HEK293 (cell line): ENCODE results near the gene NAT16.

Source experiments
- CTCF ChIA-PET: fragments of 350-600 bp; formaldehyde crosslinking; extraction: SDS; loops from one replicate; lab custom pipeline; 2021; ENCODE audit warnings: antibody characterized with exemption; lab: Yijun Ruan, JAX
- POLR2A ChIA-PET: fragments of 300-600 bp; formaldehyde crosslinking; extraction: SDS; loops from one replicate; lab custom pipeline; 2020; ENCODE audit warnings: antibody characterized with exemption, inconsistent platforms; lab: Yijun Ruan, JAX
- H3K27ac ChIP-seq: fragments of 200-500 bp; sonication (Bioruptor generic); 2 replicates; pipeline ENCODE4 v1.5.1; 2014; ENCODE audit warnings: low read depth, low read length, control low read depth, inconsistent platforms; ENCODE audit errors: extremely low read depth
- H3K36me3 ChIP-seq, 2 experiments: fragments of 200-500 bp in 1 of 2; sonication (Bioruptor generic) in 1 of 2; 1 replicate in 1 of 2; 2 replicates in 1 of 2; pipeline ENCODE4 v1.5.1; 2014 to 2017; ENCODE audit warnings: inconsistent platforms in 2 of 2, low read length in 2 of 2; ENCODE audit not compliant: control insufficient read depth in 2 of 2, insufficient read depth in 1 of 2
- H3K4me1 ChIP-seq: fragments of 200-500 bp; sonication (Bioruptor generic); 2 replicates; pipeline ENCODE4 v1.5.1; 2014; ENCODE audit warnings: mild to moderate bottlenecking, low read length, inconsistent platforms; ENCODE audit not compliant: control insufficient read depth, insufficient read depth
- H3K4me3 ChIP-seq: 2 replicates; pipeline ENCODE4 v1.5.1; 2011; ENCODE audit warnings: low read depth, mild to moderate bottlenecking, control low read depth, low read length, moderate library complexity
- H3K9me3 ChIP-seq: fragments of 200-500 bp; sonication (Bioruptor generic); 2 replicates; pipeline ENCODE4 v1.5.1; 2014; ENCODE audit warnings: low read depth, low read length, inconsistent platforms; ENCODE audit not compliant: control insufficient read depth, insufficient read depth
- EGR2 ChIP-seq: fragments of 450-650 bp; formaldehyde crosslinking; IDR thresholded peaks from 2 replicates; pipeline ENCODE4 v1.5.1; 2016; ENCODE audit warnings: low read depth, missing biosample characterization, missing genetic modification characterization
- GFI1B ChIP-seq: fragments of 450-650 bp; formaldehyde crosslinking; IDR thresholded peaks from 2 replicates; pipeline ENCODE4 v1.5.1; 2016; ENCODE audit warnings: missing biosample characterization, missing genetic modification characterization
- GLIS2 ChIP-seq: fragments of 450-650 bp; formaldehyde crosslinking; IDR thresholded peaks from 2 replicates; pipeline ENCODE4 v1.5.1; 2016; ENCODE audit warnings: missing biosample characterization, missing genetic modification characterization
- KLF7 ChIP-seq: fragments of 450-650 bp; formaldehyde crosslinking; IDR thresholded peaks from 2 replicates; pipeline ENCODE4 v1.5.1; 2016; ENCODE audit warnings: missing biosample characterization, missing genetic modification characterization, borderline replicate concordance
- KLF9 ChIP-seq: fragments of 450-650 bp; formaldehyde crosslinking; IDR thresholded peaks from 2 replicates; pipeline ENCODE4 v1.5.1; 2016; ENCODE audit warnings: missing biosample characterization, missing genetic modification characterization, low read depth
- MZF1 ChIP-seq: fragments of 450-650 bp; formaldehyde crosslinking; IDR thresholded peaks from 2 replicates; pipeline ENCODE4 v1.5.1; 2017; ENCODE audit warnings: missing biosample characterization, missing genetic modification characterization, borderline replicate concordance
- SCRT1 ChIP-seq: fragments of 450-650 bp; formaldehyde crosslinking; IDR thresholded peaks from 2 replicates; pipeline ENCODE4 v1.5.1; 2016; ENCODE audit warnings: missing biosample characterization, missing genetic modification characterization, borderline replicate concordance
- ZBTB1 ChIP-seq: fragments of 450-650 bp; formaldehyde crosslinking; IDR thresholded peaks from 2 replicates; pipeline ENCODE4 v1.5.1; 2016; ENCODE audit warnings: missing biosample characterization, missing genetic modification characterization
- ZBTB7A ChIP-seq: fragments of 450-650 bp; formaldehyde crosslinking; IDR thresholded peaks from 2 replicates; pipeline ENCODE4 v1.5.1; 2016; ENCODE audit warnings: low read depth, missing biosample characterization, missing genetic modification characterization
- ZIC2 ChIP-seq: fragments of 450-650 bp; formaldehyde crosslinking; IDR thresholded peaks from 2 replicates; pipeline ENCODE4 v1.5.1; 2016; ENCODE audit warnings: missing biosample characterization, missing genetic modification characterization
- ZNF10 ChIP-seq: fragments of 450-650 bp; formaldehyde crosslinking; IDR thresholded peaks from 2 replicates; pipeline ENCODE4 v1.5.1; 2017; ENCODE audit warnings: missing biosample characterization, missing genetic modification characterization
- ZNF138 ChIP-seq: fragments of 450-650 bp; formaldehyde crosslinking; IDR thresholded peaks from 2 replicates; pipeline ENCODE4 v1.5.1; 2016; ENCODE audit warnings: missing biosample characterization, missing genetic modification characterization, borderline replicate concordance
- ZNF214 ChIP-seq: fragments of 450-650 bp; formaldehyde crosslinking; IDR thresholded peaks from 2 replicates; pipeline ENCODE4 v1.5.1; 2017; ENCODE audit warnings: missing biosample characterization, mild to moderate bottlenecking, missing genetic modification characterization, borderline replicate concordance
- ZNF311 ChIP-seq: fragments of 450-650 bp; formaldehyde crosslinking; IDR thresholded peaks from 2 replicates; pipeline ENCODE4 v1.5.1; 2017; ENCODE audit warnings: missing biosample characterization, missing genetic modification characterization, borderline replicate concordance
- ZNF335 ChIP-seq: fragments of 450-650 bp; formaldehyde crosslinking; conservative IDR thresholded peaks from 2 replicates; pipeline ENCODE4 v1.5.1; 2016; ENCODE audit warnings: missing biosample characterization, missing genetic modification characterization
- ZNF366 ChIP-seq: fragments of 450-650 bp; formaldehyde crosslinking; conservative IDR thresholded peaks from 2 replicates; pipeline ENCODE4 v1.5.1; 2016; ENCODE audit warnings: missing biosample characterization, missing genetic modification characterization
- ZNF404 ChIP-seq: fragments of 450-650 bp; formaldehyde crosslinking; IDR thresholded peaks from 2 replicates; pipeline ENCODE4 v1.5.1; 2017; ENCODE audit warnings: missing biosample characterization, missing genetic modification characterization
- ZNF433 ChIP-seq: fragments of 450-650 bp; formaldehyde crosslinking; IDR thresholded peaks from 2 replicates; pipeline ENCODE4 v1.5.1; 2016; ENCODE audit warnings: missing biosample characterization, missing genetic modification characterization, low read depth
- ZNF658 ChIP-seq: fragments of 450-650 bp; formaldehyde crosslinking; IDR thresholded peaks from 2 replicates; pipeline ENCODE4; 2016; ENCODE audit warnings: missing biosample characterization, missing genetic modification characterization
- ZNF677 ChIP-seq: fragments of 450-650 bp; IDR thresholded peaks from 2 replicates; pipeline ENCODE4 v1.5.0; 2018; ENCODE audit warnings: missing biosample characterization, mild to moderate bottlenecking, missing genetic modification characterization, moderate library complexity
- ZNF792 ChIP-seq: fragments of 450-650 bp; formaldehyde crosslinking; IDR thresholded peaks from 2 replicates; pipeline ENCODE4 v1.5.1; 2016; ENCODE audit warnings: missing biosample characterization, missing genetic modification characterization
- ZSCAN30 ChIP-seq: fragments of 450-650 bp; IDR thresholded peaks from 2 replicates; pipeline ENCODE4 v1.5.1; 2018; ENCODE audit warnings: missing biosample characterization, mild to moderate bottlenecking, missing genetic modification characterization, moderate library complexity
- TF ChIP-seq, protein P1 (sequence below): fragments of 450-650 bp; formaldehyde crosslinking; IDR thresholded peaks from 2 replicates; pipeline ENCODE4 v1.5.1; 2016; ENCODE audit warnings: missing biosample characterization, missing genetic modification characterization
- TF ChIP-seq, protein P2 (sequence below): fragments of 450-650 bp; formaldehyde crosslinking; IDR thresholded peaks from 2 replicates; pipeline ENCODE4 v1.5.0; 2017; ENCODE audit warnings: missing biosample characterization, missing genetic modification characterization, borderline replicate concordance
- TF ChIP-seq, protein P3 (sequence below): fragments of 450-650 bp; formaldehyde crosslinking; optimal IDR thresholded peaks from 2 replicates; pipeline ENCODE3; 2016; ENCODE audit warnings: missing biosample characterization, mild to moderate bottlenecking, missing genetic modification characterization
- TF ChIP-seq, protein P4 (sequence below): fragments of 450-650 bp; formaldehyde crosslinking; IDR thresholded peaks from 2 replicates; pipeline ENCODE4 v1.5.1; 2017; ENCODE audit warnings: missing biosample characterization, missing genetic modification characterization

NAT16 gene

DNA sequence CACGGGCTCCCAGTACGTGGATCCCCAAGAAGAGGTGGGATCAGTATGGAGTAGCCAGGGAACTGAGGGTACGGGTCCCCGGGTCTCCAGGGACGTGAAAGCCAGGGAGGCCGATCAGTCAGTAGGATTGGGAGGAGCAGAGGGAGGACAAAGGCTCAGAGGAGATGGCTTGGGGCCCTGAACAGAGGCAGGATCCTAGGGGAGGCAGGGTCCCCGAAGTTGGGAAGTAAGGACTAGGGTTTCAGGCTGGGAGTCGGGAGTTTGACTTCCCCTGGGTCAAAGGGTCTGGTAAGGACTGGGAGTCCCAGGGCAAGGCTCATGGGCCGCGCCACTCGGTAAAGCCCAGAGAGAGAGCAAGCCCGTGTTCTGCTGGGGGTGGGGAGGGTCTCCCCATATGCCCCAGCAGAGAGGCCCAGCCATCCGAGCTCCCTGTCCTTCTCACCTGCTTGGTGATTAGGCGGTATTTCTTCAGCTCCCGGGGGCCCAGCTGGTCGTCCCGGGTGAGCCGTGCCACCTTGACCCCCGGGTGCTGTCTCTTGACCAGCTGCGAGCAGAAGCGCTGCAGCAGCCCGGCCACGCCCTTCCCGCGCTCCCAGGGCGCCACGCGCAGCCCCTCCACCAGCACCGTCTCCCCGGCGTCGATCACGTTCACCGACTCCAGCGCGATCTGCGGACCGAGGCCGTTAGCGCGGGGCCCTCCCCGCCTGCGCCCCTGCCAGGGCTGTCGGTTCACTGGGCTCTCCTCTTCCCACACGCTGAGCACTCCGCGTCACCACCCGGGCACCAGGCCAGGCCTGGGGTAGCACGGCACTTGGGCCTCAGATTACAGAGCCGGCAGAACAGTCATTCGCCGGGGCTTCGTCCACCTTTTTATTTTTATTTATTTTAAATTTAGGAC, 7.0 kb downstream of the NAT16 start (continued):
- TF ChIP-seq ZNF214 (tag by site-specific recombination): no peak
- TF ChIP-seq, protein P1, sequence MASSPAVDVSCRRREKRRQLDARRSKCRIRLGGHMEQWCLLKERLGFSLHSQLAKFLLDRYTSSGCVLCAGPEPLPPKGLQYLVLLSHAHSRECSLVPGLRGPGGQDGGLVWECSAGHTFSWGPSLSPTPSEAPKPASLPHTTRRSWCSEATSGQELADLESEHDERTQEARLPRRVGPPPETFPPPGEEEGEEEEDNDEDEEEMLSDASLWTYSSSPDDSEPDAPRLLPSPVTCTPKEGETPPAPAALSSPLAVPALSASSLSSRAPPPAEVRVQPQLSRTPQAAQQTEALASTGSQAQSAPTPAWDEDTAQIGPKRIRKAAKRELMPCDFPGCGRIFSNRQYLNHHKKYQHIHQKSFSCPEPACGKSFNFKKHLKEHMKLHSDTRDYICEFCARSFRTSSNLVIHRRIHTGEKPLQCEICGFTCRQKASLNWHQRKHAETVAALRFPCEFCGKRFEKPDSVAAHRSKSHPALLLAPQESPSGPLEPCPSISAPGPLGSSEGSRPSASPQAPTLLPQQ: peak; percentile 71; the same call in 1 of the 2 replicates
- TF ChIP-seq ZBTB7A (tag by site-specific recombination): peak; percentile 95; the same call in 1 of the 2 replicates
- TF ChIP-seq, protein P2, sequence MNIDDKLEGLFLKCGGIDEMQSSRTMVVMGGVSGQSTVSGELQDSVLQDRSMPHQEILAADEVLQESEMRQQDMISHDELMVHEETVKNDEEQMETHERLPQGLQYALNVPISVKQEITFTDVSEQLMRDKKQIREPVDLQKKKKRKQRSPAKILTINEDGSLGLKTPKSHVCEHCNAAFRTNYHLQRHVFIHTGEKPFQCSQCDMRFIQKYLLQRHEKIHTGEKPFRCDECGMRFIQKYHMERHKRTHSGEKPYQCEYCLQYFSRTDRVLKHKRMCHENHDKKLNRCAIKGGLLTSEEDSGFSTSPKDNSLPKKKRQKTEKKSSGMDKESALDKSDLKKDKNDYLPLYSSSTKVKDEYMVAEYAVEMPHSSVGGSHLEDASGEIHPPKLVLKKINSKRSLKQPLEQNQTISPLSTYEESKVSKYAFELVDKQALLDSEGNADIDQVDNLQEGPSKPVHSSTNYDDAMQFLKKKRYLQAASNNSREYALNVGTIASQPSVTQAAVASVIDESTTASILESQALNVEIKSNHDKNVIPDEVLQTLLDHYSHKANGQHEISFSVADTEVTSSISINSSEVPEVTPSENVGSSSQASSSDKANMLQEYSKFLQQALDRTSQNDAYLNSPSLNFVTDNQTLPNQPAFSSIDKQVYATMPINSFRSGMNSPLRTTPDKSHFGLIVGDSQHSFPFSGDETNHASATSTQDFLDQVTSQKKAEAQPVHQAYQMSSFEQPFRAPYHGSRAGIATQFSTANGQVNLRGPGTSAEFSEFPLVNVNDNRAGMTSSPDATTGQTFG (tag by site-specific recombination): no peak
- TF ChIP-seq ZNF311 (tag by site-specific recombination): no peak

DNA sequence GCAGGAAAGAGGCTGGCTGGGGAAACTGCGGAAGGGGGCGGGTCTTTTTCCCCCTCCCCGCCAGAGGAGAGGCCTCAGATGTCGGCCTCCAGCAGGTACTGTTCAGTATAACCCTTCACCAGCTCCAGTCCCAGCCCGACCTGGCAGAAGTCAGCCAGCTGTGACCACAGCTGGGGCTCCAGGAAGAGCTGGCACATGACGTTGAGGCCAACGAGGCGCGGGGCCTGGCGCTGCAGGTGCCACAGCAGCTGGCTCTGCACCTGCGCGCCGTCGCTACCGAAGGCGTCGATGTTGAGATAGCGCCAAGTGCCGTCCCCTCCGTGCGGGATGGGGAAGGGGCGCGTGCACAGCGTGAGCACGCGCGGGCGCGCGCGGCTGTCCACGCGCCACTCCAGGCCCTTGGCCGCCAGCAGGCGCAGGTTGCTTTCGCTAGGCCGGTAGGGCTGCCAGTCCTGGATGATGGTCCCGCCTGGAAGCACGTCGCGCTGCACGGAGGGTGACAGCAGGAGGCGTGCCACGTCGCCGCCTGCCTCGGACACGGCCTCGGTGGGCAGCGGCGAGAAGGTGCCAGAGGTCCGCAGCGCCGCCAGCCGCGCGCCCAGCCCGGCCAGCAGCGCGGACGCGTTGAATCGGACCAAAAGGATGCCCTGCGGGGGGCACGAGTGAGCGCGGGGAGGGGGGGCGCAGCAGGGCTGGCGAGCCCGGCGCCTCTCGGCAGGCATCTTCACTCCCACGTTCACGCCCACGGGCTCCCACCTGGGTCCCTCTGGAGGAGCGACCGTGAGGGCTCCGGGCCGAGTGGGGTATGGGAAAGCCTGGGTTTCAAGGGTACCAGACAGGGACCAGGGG, 7.9 kb downstream of the NAT16 start:
- Histone ChIP-seq H3K27ac (no peak overlapping the region), H3K36me3 (no peaks in the 10 kb centered on the region), H3K4me1 (peaks cover 8% of the 10 kb centered on the region; the same call in 1 of the 2 replicates), H3K4me3 (no peak overlapping the region), H3K9me3 (no peaks in the 10 kb centered on the region)
- POLR2A ChIA-PET: no interaction called here
- CTCF ChIA-PET: interaction anchor here (0.7 to 2.7 kb wide), 6 partner anchors 21 to 114 kb away, joined by 4 to 40 read pairs (median 6); no protein-coding TSS in a partner anchor
- no peak for TF ChIP-seq ZNF792 (tag by site-specific recombination)
- peak; percentile 93 for TF ChIP-seq ZIC2
- TF ChIP-seq KLF7 (tag by site-specific recombination): no peak
- TF ChIP-seq, protein P3, sequence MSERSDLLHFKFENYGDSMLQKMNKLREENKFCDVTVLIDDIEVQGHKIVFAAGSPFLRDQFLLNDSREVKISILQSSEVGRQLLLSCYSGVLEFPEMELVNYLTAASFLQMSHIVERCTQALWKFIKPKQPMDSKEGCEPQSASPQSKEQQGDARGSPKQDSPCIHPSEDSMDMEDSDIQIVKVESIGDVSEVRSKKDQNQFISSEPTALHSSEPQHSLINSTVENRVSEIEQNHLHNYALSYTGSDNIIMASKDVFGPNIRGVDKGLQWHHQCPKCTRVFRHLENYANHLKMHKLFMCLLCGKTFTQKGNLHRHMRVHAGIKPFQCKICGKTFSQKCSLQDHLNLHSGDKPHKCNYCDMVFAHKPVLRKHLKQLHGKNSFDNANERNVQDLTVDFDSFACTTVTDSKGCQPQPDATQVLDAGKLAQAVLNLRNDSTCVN (tag by site-specific recombination): peak; percentile 93
- TF ChIP-seq ZNF433 (tag by site-specific recombination): no peak
- TF ChIP-seq KLF9: no peak
- no peak for TF ChIP-seq ZNF404 (tag by site-specific recombination)
- no peak for TF ChIP-seq MZF1 (tag by site-specific recombination)
- TF ChIP-seq ZNF658 (tag by site-specific recombination): no peak
- no peak for TF ChIP-seq ZBTB1 (tag by site-specific recombination)
- no peak for TF ChIP-seq SCRT1
- TF ChIP-seq ZNF335 (tag by site-specific recombination): no peak; the same call in 1 of the 2 replicates
- TF ChIP-seq, protein P4, sequence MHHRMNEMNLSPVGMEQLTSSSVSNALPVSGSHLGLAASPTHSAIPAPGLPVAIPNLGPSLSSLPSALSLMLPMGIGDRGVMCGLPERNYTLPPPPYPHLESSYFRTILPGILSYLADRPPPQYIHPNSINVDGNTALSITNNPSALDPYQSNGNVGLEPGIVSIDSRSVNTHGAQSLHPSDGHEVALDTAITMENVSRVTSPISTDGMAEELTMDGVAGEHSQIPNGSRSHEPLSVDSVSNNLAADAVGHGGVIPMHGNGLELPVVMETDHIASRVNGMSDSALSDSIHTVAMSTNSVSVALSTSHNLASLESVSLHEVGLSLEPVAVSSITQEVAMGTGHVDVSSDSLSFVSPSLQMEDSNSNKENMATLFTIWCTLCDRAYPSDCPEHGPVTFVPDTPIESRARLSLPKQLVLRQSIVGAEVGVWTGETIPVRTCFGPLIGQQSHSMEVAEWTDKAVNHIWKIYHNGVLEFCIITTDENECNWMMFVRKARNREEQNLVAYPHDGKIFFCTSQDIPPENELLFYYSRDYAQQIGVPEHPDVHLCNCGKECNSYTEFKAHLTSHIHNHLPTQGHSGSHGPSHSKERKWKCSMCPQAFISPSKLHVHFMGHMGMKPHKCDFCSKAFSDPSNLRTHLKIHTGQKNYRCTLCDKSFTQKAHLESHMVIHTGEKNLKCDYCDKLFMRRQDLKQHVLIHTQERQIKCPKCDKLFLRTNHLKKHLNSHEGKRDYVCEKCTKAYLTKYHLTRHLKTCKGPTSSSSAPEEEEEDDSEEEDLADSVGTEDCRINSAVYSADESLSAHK (tag by site-specific recombination): no peak
- TF ChIP-seq ZSCAN30: no peak
- peak; percentile 73; the same call in 1 of the 2 replicates for TF ChIP-seq GLIS2 (tag by site-specific recombination)
- 0 out of 2 replicates have a peak, but pooled peaks have one; percentile 26 for TF ChIP-seq ZNF10 (tag by site-specific recombination)
- no peak for TF ChIP-seq ZNF366 (tag by site-specific recombination)
- no peak for TF ChIP-seq ZNF677
- TF ChIP-seq EGR2 (tag by site-specific recombination): peak; percentile 78
- TF ChIP-seq ZNF138: no peak
- TF ChIP-seq GFI1B (tag by site-specific recombination): no peak
